Type B pancreatic cell (in vitro differentiated cells): ENCODE data around the gene FRMD8. TPM values are rescaled to one million over a fixed set of nuclear protein-coding genes. Genes with fewer than 3 reads are reported as not detected.
"Not testable (repeated sequence)": the region's sequence is repeated elsewhere in the genome, so short reads cannot be mapped to it uniquely, and the experiment has no call there.

Experiments used
- DNase-seq: peaks from one replicate; pipeline ENCODE4 v3.0.0; 2021; ENCODE audit warnings: mixed read lengths; ENCODE audit not compliant: unreplicated experiment; ENCODE audit errors: extremely low spot score
- H3K27ac Mint-ChIP-seq: 2 replicates; pipeline ENCODE4 v1.8.0; 2021; ENCODE audit warnings: mild to moderate bottlenecking, mixed read lengths
- H3K27me3 Mint-ChIP-seq: 2 replicates; pipeline ENCODE4 v1.8.0; 2021; ENCODE audit warnings: mixed read lengths
- H3K36me3 Mint-ChIP-seq: 2 replicates; pipeline ENCODE4 v1.8.0; 2021; ENCODE audit warnings: mixed read lengths
- H3K4me1 Mint-ChIP-seq: one replicate; pipeline ENCODE4 v1.8.0; 2021; ENCODE audit warnings: mixed read lengths; ENCODE audit not compliant: unreplicated experiment
- H3K4me3 Mint-ChIP-seq: 2 replicates; pipeline ENCODE4 v1.8.0; 2021; ENCODE audit warnings: mild to moderate bottlenecking, mixed read lengths
- H3K9me3 Mint-ChIP-seq: 2 replicates; pipeline ENCODE4 v1.8.0; 2021; ENCODE audit warnings: mixed read lengths
- CTCF ChIP-seq: fragments of 200-600 bp; sonication (generic); conservative IDR thresholded peaks from 2 replicates; pipeline ENCODE4 v1.5.0; 2021; ENCODE audit warnings: antibody characterized with exemption, mild to moderate bottlenecking
- total RNA-seq: library from RNA; stranded (reverse); gene quantifications from 2 replicates; pipeline ENCODE4 v1.2.1, GENCODE V29; 2021; ENCODE audit warnings: low replicate concordance

FRMD8 gene
- total RNA-seq, 1 donor from 2014 or later: 35.0 TPM

- no peak overlapping the region for H3K27ac Mint-ChIP-seq
Measured at GRCh38 chr11:65404210-65404609, 17.8 kb downstream of the FRMD8 start.

GRCh38 chr11:65404638-65405339, 18.4 kb downstream of the FRMD8 start:
- H3K27me3 Mint-ChIP-seq: no peaks in the 10 kb centered on the region
- no peak for TF ChIP-seq CTCF
- no peaks in the 10 kb centered on the region for H3K36me3 Mint-ChIP-seq
- H3K4me3 Mint-ChIP-seq: no peak overlapping the region
- no peak overlapping the region for H3K27ac Mint-ChIP-seq
- H3K9me3 Mint-ChIP-seq: no peaks in the 10 kb centered on the region
- no peak for DNase-seq
- no peaks in the 10 kb centered on the region for H3K4me1 Mint-ChIP-seq

More at GRCh38 chr11:65404210-65404609, 17.8 kb downstream of the FRMD8 start:
- H3K27me3 Mint-ChIP-seq: no peaks in the 10 kb centered on the region
- H3K9me3 Mint-ChIP-seq: no peaks in the 10 kb centered on the region
- H3K36me3 Mint-ChIP-seq: no peaks in the 10 kb centered on the region
- no peaks in the 10 kb centered on the region for H3K4me1 Mint-ChIP-seq
- no peak for DNase-seq
- H3K4me3 Mint-ChIP-seq: no peak overlapping the region
- TF ChIP-seq CTCF: no peak

GRCh38 chr11:65410936-65411680, 24.7 kb downstream of the FRMD8 start:
- Mint-ChIP-seq H3K4me1 (peaks cover 5% of the 10 kb centered on the region), H3K9me3 (no peaks in the 10 kb centered on the region), H3K27ac (no peak overlapping the region), H3K36me3 (peaks cover 3% of the 10 kb centered on the region), H3K4me3 (no peak overlapping the region), H3K27me3 (no peaks in the 10 kb centered on the region)
- DNase-seq: no peak
- no peak for TF ChIP-seq CTCF

- H3K36me3 Mint-ChIP-seq: peaks cover 3% of the 10 kb centered on the region
- no peak overlapping the region for H3K4me3 Mint-ChIP-seq
- H3K9me3 Mint-ChIP-seq: no peaks in the 10 kb centered on the region
- H3K27ac Mint-ChIP-seq: no peak overlapping the region
- no peaks in the 10 kb centered on the region for H3K27me3 Mint-ChIP-seq
- TF ChIP-seq CTCF: no peak
- no peak for DNase-seq
- H3K4me1 Mint-ChIP-seq: peaks cover 7% of the 10 kb centered on the region
Measured at GRCh38 chr11:65411681-65412070, 25.2 kb downstream of the FRMD8 start.

GRCh38 chr11:65412271-65413076, 26.0 kb downstream of the FRMD8 start:
- H3K4me1 Mint-ChIP-seq: peaks cover 15% of the 10 kb centered on the region
- TF ChIP-seq CTCF: no peak
- no peaks in the 10 kb centered on the region for H3K27me3 Mint-ChIP-seq
- DNase-seq: peak; percentile 58
- H3K4me3 Mint-ChIP-seq: no peak overlapping the region
- H3K27ac Mint-ChIP-seq: no peak overlapping the region
- H3K36me3 Mint-ChIP-seq: peaks cover 3% of the 10 kb centered on the region
- H3K9me3 Mint-ChIP-seq: no peaks in the 10 kb centered on the region

GRCh38 chr11:65413077-65413664, 26.7 kb downstream of the FRMD8 start:
- peak; percentile 44 for DNase-seq
- peaks cover 21% of the 10 kb centered on the region for H3K4me1 Mint-ChIP-seq
- H3K9me3 Mint-ChIP-seq, H3K27me3 Mint-ChIP-seq, H3K36me3 Mint-ChIP-seq: not testable (repeated sequence)
- H3K4me3 Mint-ChIP-seq: peak overlapping the region; percentile 61
- peak overlapping the region; percentile 92 for H3K27ac Mint-ChIP-seq
